Inflammatory macrophage (primary cell): ENCODE data around the gene TMEM231.
"Not testable (repeated sequence)": the region's sequence is repeated elsewhere in the genome, so short reads cannot be mapped to it uniquely, and the experiment has no call there.

Source experiments
- DNase-seq, 2 donors: peaks; one replicate each; pipeline ENCODE4 v3.0.0-alpha.2; 2020 to 2022

The TMEM231 gene

GRCh38 chr16:75529056-75529905 is 26.8 kb downstream of the TMEM231 start:
- no peak for DNase-seq

GRCh38 chr16:75527825-75528299 is 28.2 kb downstream of the TMEM231 start:
- DNase-seq = no peak

GRCh38 chr16:75526032-75526790 is 29.8 kb downstream of the TMEM231 start:
- DNase-seq = no peak

- DNase-seq = no peak
Observed at GRCh38 chr16:75519175-75519574, 36.9 kb downstream of the TMEM231 start.

GRCh38 chr16:75516189-75516966 is 39.7 kb downstream of the TMEM231 start:
- not testable (repeated sequence) for DNase-seq

- DNase-seq = no peak
Observed at GRCh38 chr16:75514296-75514695, 41.8 kb downstream of the TMEM231 start.

- DNase-seq = peak; percentile 97 to 98
Observed at GRCh38 chr16:75506574-75506973, 49.5 kb downstream of the TMEM231 start.

GRCh38 chr16:75506107-75506506 is 49.9 kb downstream of the TMEM231 start:
- no peak for DNase-seq

- no peak for DNase-seq
Observed at GRCh38 chr16:75503801-75504200, 52.3 kb downstream of the TMEM231 start.

- DNase-seq = no peak
Observed at GRCh38 chr16:75502916-75503605, 53.0 kb downstream of the TMEM231 start.

- not testable (repeated sequence) for DNase-seq
Observed at GRCh38 chr16:75501820-75502219, 54.2 kb downstream of the TMEM231 start.

- DNase-seq = no peak
Observed at GRCh38 chr16:75501359-75501758, 54.7 kb downstream of the TMEM231 start.

GRCh38 chr16:75498605-75499322 is 57.3 kb downstream of the TMEM231 start:
- DNase-seq = not testable (repeated sequence)

GRCh38 chr16:75497558-75497957 is 58.5 kb downstream of the TMEM231 start:
- DNase-seq = no peak

- DNase-seq = peak in 1 of 2 donors; percentile 38
Observed at GRCh38 chr16:75495076-75495674, 60.9 kb downstream of the TMEM231 start, which contains the start of gene CHST6. CHST6 (minus strand) TSS chr16:75495441; CDS start chr16:75479828, 15,613 bp downstream.

GRCh38 chr16:75494661-75495075 is 61.4 kb downstream of the TMEM231 start:
- no peak for DNase-seq

- DNase-seq = no peak
Observed at GRCh38 chr16:75494184-75494583, 61.9 kb downstream of the TMEM231 start.

- no peak for DNase-seq
Observed at GRCh38 chr16:75491876-75492275, 64.2 kb downstream of the TMEM231 start.

- DNase-seq = no peak
Observed at GRCh38 chr16:75488322-75488721, 67.7 kb downstream of the TMEM231 start.
